ENCODE results near the gene RAB17. TPM values are rescaled to one million over a fixed set of nuclear protein-coding genes. Genes with fewer than 3 reads are reported as not detected.

RAB17 gene
- total RNA-seq, 3 donors from 2014 or later = 39.7 to 43.9 TPM; not detected in 1

- no peaks in the 10 kb centered on the region for H3K27me3 ChIP-seq
- H3K27ac ChIP-seq = peak overlapping the region in 1 of 2 donors; percentile 19
- no peak overlapping the region for H3K4me3 ChIP-seq
- no peaks in the 10 kb centered on the region for H3K36me3 ChIP-seq
- intact Hi-C loops (cut with DNase I; ENCODE audit: low total_unique reads) = no loop called here
- no peaks in the 10 kb centered on the region for H3K4me1 ChIP-seq
- TF ChIP-seq CTCF (IDR thresholded peaks at IDR 0.05) = no peak
- no peak for TF ChIP-seq POLR2A (IDR thresholded peaks at IDR 0.05)
- no peak for TF ChIP-seq POLR2AphosphoS5 (IDR thresholded peaks at IDR 0.05)
- no peak for DNase-seq (ENCODE audit: low spot score in 2 of 2)
- no peaks in the 10 kb centered on the region for H3K9me3 ChIP-seq
Measured at GRCh38 chr2:237534380-237534779, 56.2 kb downstream of the RAB17 start.

- H3K9me3 ChIP-seq = no peaks in the 10 kb centered on the region
- H3K27me3 ChIP-seq = no peaks in the 10 kb centered on the region
- DNase-seq (ENCODE audit: low spot score in 2 of 2) = no peak
- no peak for TF ChIP-seq POLR2AphosphoS5 (IDR thresholded peaks at IDR 0.05)
- no peak for TF ChIP-seq POLR2A (IDR thresholded peaks at IDR 0.05)
- TF ChIP-seq CTCF (IDR thresholded peaks at IDR 0.05) = no peak
- intact Hi-C loops (cut with DNase I; ENCODE audit: low total_unique reads) = no loop called here
- no peaks in the 10 kb centered on the region for H3K4me1 ChIP-seq
- no peaks in the 10 kb centered on the region for H3K36me3 ChIP-seq
- H3K27ac ChIP-seq = no peak overlapping the region
- no peak overlapping the region for H3K4me3 ChIP-seq
Measured at GRCh38 chr2:237533668-237534161, 56.8 kb downstream of the RAB17 start.

- TF ChIP-seq POLR2AphosphoS5 (IDR thresholded peaks at IDR 0.05) (no peak), CTCF (IDR thresholded peaks at IDR 0.05) (no peak), POLR2A (IDR thresholded peaks at IDR 0.05) (no peak)
- DNase-seq (ENCODE audit: low spot score in 2 of 2) = no peak
- Histone ChIP-seq H3K9me3 (no peaks in the 10 kb centered on the region), H3K4me1 (no peaks in the 10 kb centered on the region), H3K4me3 (no peak overlapping the region), H3K36me3 (no peaks in the 10 kb centered on the region), H3K27ac (no peak overlapping the region), H3K27me3 (no peaks in the 10 kb centered on the region)
- intact Hi-C loops (cut with DNase I; ENCODE audit: low total_unique reads) = no loop called here
Measured at GRCh38 chr2:237532160-237532559, 58.4 kb downstream of the RAB17 start.

GRCh38 chr2:237530472-237531433 is 59.8 kb downstream of the RAB17 start:
- intact Hi-C loops (cut with DNase I; ENCODE audit: low total_unique reads) = no loop called here
- Histone ChIP-seq H3K4me3 (no peak overlapping the region), H3K36me3 (no peaks in the 10 kb centered on the region), H3K27ac (peak overlapping the region in 1 of 2 donors; percentile 19), H3K27me3 (no peaks in the 10 kb centered on the region), H3K4me1 (no peaks in the 10 kb centered on the region), H3K9me3 (no peaks in the 10 kb centered on the region)
- DNase-seq (ENCODE audit: low spot score in 2 of 2) = no peak
- no peak for TF ChIP-seq POLR2AphosphoS5 (IDR thresholded peaks at IDR 0.05)
- TF ChIP-seq CTCF (IDR thresholded peaks at IDR 0.05) = no peak
- TF ChIP-seq POLR2A (IDR thresholded peaks at IDR 0.05) = no peak
